Esophagus squamous epithelium (tissue), 4 donors: ENCODE results near the gene SPEG.

Experiments
- CTCF ChIP-seq, 6 experiments: fragments of 450-650 bp in 4 of 6; fragments of 200-600 bp in 2 of 6; sonication (generic) in 2 of 6; IDR thresholded peaks; one replicate each; pipeline ENCODE4 v1.5.1; 2016 to 2019; ENCODE audit warnings: antibody characterized with exemption in 6 of 6, mild to moderate bottlenecking in 4 of 6, moderate library complexity in 4 of 6
- POLR2A ChIP-seq, 4 donors: fragments of 450-650 bp; IDR thresholded peaks; one replicate each; pipeline ENCODE4 v1.6.1; 2017; ENCODE audit warnings: antibody characterized with exemption in 4 of 4, mild to moderate bottlenecking in 4 of 4, moderate library complexity in 3 of 4

DNA sequence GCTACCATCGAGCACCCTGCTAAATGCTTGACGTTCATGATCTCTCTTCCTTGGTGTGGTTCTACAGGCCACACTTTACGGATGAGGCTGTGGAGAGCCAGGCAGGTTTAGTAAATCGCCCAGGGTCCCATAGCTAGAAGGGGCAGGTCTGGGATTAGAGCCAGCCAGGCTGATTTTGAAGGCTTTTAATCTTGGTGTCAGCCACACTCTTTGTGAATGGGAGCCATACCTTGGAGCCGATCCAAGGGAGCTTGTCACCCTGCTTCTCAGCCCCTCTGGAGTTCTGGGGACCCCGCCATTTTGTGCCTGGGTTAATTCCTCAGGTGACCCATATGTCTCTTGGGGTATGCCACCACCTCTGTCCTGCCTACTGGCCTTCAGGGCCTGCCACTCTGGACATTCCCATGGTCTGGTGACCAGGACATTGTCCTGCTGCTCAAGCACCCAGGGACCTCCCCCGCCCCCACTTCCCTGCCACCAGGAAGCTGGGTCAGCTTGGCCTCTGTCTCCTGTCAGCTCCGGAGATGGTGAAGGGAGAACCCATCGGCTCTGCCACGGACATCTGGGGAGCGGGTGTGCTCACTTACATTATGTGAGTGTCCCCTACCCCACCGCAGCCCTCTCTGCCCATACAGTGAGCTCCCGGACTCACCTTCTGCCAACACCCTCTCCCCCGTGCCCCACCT is 56.8 kb downstream of the SPEG start:
- TF ChIP-seq CTCF (IDR thresholded peaks at IDR 0.05) (no peak), POLR2A (IDR thresholded peaks at IDR 0.05) (no peak)
